Kidney (tissue), 14 donors: Measurements from ENCODE around the gene ING5. TPM values are rescaled to one million over a fixed set of nuclear protein-coding genes. Genes with fewer than 3 reads are reported as not detected.

Experiments
- DNase-seq, 5 donors: peaks; one replicate each; pipeline ENCODE4 v3.0.0-alpha.2; 2013 to 2020
- FAIRE-seq: peaks from 2 replicates; lab custom pipeline; 2012; peaks lifted over from hg19 to GRCh38; lab: Jason Lieb, UNC
- H3K27ac ChIP-seq, 2 donors: one replicate each; pipeline ENCODE4 v1.7.0; 2013; ENCODE audit warnings: low read depth in 2 of 2, low read length in 2 of 2, inconsistent platforms in 1 of 2
- H3K27me3 ChIP-seq: one replicate; pipeline ENCODE4 v1.7.1; 2013; ENCODE audit warnings: low read length, inconsistent platforms; ENCODE audit not compliant: control insufficient read depth, insufficient read depth
- H3K36me3 ChIP-seq, 3 donors: one replicate each; pipeline versions ENCODE4 v1.7.0 to v1.7.1; 2013; ENCODE audit warnings: low read length in 3 of 3, control low read depth in 1 of 3, inconsistent platforms in 1 of 3; ENCODE audit not compliant: insufficient read depth in 3 of 3, control insufficient read depth in 2 of 3
- H3K4me1 ChIP-seq, 3 donors: one replicate each; pipeline versions ENCODE4 v1.7.0 to v1.7.1; 2013; ENCODE audit warnings: low read length in 3 of 3, inconsistent platforms in 1 of 3, low read depth in 1 of 3; ENCODE audit not compliant: control insufficient read depth in 2 of 3, insufficient read depth in 2 of 3
- H3K4me3 ChIP-seq, 3 donors: one replicate each; pipeline versions ENCODE4 v1.7.0 to v1.8.1; 2013; ENCODE audit warnings: low read length in 3 of 3, control low read depth in 1 of 3, inconsistent platforms in 1 of 3
- H3K9ac ChIP-seq, 3 donors: one replicate each; pipeline versions ENCODE4 v1.7.0 to v1.7.1; 2013; ENCODE audit warnings: low read length in 3 of 3, control low read depth in 1 of 3, inconsistent platforms in 1 of 3
- H3K9me3 ChIP-seq, 3 donors: one replicate each; pipeline versions ENCODE4 v1.7.0 to v1.7.1; 2013; ENCODE audit warnings: low read length in 3 of 3, control low read depth in 1 of 3, inconsistent platforms in 1 of 3; ENCODE audit not compliant: control insufficient read depth in 2 of 3, insufficient read depth in 1 of 3
- CTCF ChIP-seq: IDR thresholded peaks from 3 replicates; pipeline ENCODE4 v1.5.1; 2012; ENCODE audit warnings: mild to moderate bottlenecking, moderate library complexity, borderline replicate concordance; ENCODE audit not compliant: insufficient read depth; ENCODE audit errors: extremely low read depth
- intact Hi-C: fragments of 100-400 bp; cut with DNase I; formaldehyde crosslinking; loops from one replicate; pipeline ENCODE4 v1.11.1; 2022
- polyA plus RNA-seq: library from polyadenylated mRNA; stranded (reverse); fragments of 350-450 nt; fragmentation: Illumina TruSeq; extraction: RNeasy Lipid Tissue Mini Kit (QIAGEN cat#74804); gene quantifications from one replicate; pipeline ENCODE4 v1.2.3, GENCODE V29; 2014; ENCODE audit warnings: low read depth, low replicate concordance; ENCODE audit not compliant: insufficient read depth
- total RNA-seq: library from RNA; stranded (reverse); fragmentation: NEBNext Ultra II Directional; extraction: Animal tissue kit (Norgen Biotek cat#: 25700); gene quantifications from one replicate; pipeline ENCODE4 v1.2.1, GENCODE V29; 2021
- donor health status: control.
- donor health status: control.
- donor health status: control.
- donor health status: control.
- donor health status: control.
- donor health status: DM: yes; HTN: yes; CAD: no.
- donor health status: Normal renal cell carcinoma (clear cell type).

ING5 gene
- total and polyA plus RNA-seq, 2 donors from 2014 or later = 27.3 to 37.7 TPM

- DNase-seq = peak in 4 of 5 donors; percentile 58 to 75 (median 66)
- H3K4me1 ChIP-seq = no peaks in the 10 kb centered on the region
- H3K36me3 ChIP-seq = no peaks in the 10 kb centered on the region
- H3K27ac ChIP-seq = no peak overlapping the region
- intact Hi-C loops = no loop called here
- H3K27me3 ChIP-seq = no peaks in the 10 kb centered on the region
- no peak for TF ChIP-seq CTCF
- H3K9ac ChIP-seq = no peak overlapping the region
- peaks cover 0 to 3% (median 0%) of the 10 kb centered on the region in 3 donors for H3K9me3 ChIP-seq
- FAIRE-seq = no peak
- H3K4me3 ChIP-seq = no peak overlapping the region
These were observed 75.4 kb downstream of the ING5 start for GRCh38 chr2:241777170-241777685.

GRCh38 chr2:241777686-241778627, 76.1 kb downstream of the ING5 start:
- DNase-seq (no peak), FAIRE-seq (no peak)
- intact Hi-C loops = no loop called here

More at GRCh38 chr2:241777686-241778627, 76.1 kb downstream of the ING5 start:
- Histone ChIP-seq H3K27ac (no peak overlapping the region), H3K9ac (no peak overlapping the region), H3K4me3 (no peak overlapping the region), H3K27me3 (no peaks in the 10 kb centered on the region), H3K9me3 (peaks cover 0 to 3% (median 0%) of the 10 kb centered on the region in 3 donors), H3K36me3 (no peaks in the 10 kb centered on the region), H3K4me1 (no peaks in the 10 kb centered on the region)
- TF ChIP-seq CTCF = no peak

Other genes with a start within 250 kb of the ING5 start
- 151 TPM for gene STK25, start 193.5 kb upstream of the ING5 start, total RNA-seq
- 119 TPM for gene STK25, start 193.5 kb upstream of the ING5 start, polyA plus RNA-seq
- 28.8 TPM for gene BOK, start 143.3 kb upstream of the ING5 start, total RNA-seq
- 22.9 TPM for gene BOK, start 143.3 kb upstream of the ING5 start, polyA plus RNA-seq
- 68.0 TPM for gene THAP4, start 64.9 kb upstream of the ING5 start, total RNA-seq
- 184 TPM for gene THAP4, start 64.9 kb upstream of the ING5 start, polyA plus RNA-seq
- gene ATG4B, start 64.3 kb upstream of the ING5 start, total RNA-seq = 81.0 TPM
- gene ATG4B, start 64.3 kb upstream of the ING5 start, polyA plus RNA-seq = 56.6 TPM
- 19.0 TPM for gene DTYMK, start 15.2 kb upstream of the ING5 start, total RNA-seq
- 27.1 TPM for gene DTYMK, start 15.2 kb upstream of the ING5 start, polyA plus RNA-seq
- gene D2HGDH, start 32.6 kb downstream of the ING5 start, total RNA-seq = 37.0 TPM
- 49.3 TPM for gene D2HGDH, start 32.6 kb downstream of the ING5 start, polyA plus RNA-seq
- 0.19 TPM for gene GAL3ST2, start 74.8 kb downstream of the ING5 start, total RNA-seq
- gene GAL3ST2, start 74.8 kb downstream of the ING5 start, polyA plus RNA-seq = 0.39 TPM
- 0.76 TPM for gene NEU4, start 107.2 kb downstream of the ING5 start, total RNA-seq
- 2.8 TPM for gene NEU4, start 107.2 kb downstream of the ING5 start, polyA plus RNA-seq
- gene PDCD1, start 156.9 kb downstream of the ING5 start, total RNA-seq = 1.6 TPM
- 0.49 TPM for gene PDCD1, start 156.9 kb downstream of the ING5 start, polyA plus RNA-seq
- 0.13 TPM for gene RTP5, start 167.7 kb downstream of the ING5 start, total RNA-seq
- not detected for gene RTP5, start 167.7 kb downstream of the ING5 start, polyA plus RNA-seq